ENCODE measurements around the gene SLC31A1. TPM values are rescaled to one million over a fixed set of nuclear protein-coding genes. Genes with fewer than 3 reads are reported as not detected.

The SLC31A1 gene
- polyA plus RNA-seq, 1 experiment = 25.7 TPM

DNA sequence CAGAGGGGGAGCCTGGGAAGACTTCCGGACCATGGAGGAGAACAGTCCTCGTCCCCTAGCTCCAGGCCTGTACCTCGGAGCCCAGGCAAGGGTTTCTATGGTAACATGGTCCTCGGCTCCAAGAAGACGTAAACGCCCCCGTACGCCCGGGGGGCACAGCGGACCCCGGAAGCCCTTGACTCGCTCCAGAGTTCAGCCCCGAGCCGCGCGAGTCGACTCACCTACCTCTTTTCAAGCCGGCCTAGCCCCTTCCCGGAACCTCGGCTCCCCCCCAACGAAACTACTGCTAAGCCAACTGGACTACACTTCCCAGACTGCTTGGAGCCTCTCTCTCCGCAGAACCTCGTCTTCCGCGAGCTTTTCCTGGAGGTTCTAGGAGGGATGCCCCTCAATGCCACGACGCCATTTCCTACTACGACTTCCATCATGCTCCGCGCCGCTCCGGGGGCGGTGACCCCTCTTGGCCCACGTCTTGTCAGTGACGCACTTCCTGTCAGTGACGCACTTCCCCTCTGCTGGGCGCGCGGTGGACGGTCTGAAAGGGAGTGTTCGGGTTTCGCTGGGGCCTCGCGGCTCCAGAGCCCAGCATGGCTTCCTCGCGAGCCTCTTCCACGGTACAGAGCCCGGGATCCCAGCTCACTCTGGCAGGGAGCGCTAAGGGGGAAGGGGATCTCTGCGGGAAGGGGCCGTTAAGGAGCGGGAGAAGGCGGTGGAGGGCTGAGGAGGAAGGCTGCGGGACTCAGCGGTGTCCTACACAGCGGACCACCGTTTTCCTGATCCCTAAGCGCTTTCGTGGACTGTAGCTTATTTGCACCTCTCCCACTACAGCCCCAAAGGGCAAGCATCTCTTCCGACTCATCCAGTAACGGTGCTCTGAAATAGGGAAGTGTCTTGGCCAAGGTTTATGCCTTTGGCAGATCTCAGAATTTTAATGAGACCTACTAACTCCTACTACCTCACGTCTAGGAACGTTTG is 54.1 kb downstream of the SLC31A1 start, which contains the start of the genes CDC26 and PRPF4:
TSS of gene CDC26 (minus strand) at position 416 of the 975 bp plus-strand sequence. CDS start 3,065 bp downstream, outside the sequence.
TSS of gene PRPF4 (plus strand) at position 502 of the 975 bp plus-strand sequence. CDS start at position 588, 86 bp downstream.
- H3K36me3 ChIP-seq (ENCODE audit: control insufficient read depth, insufficient read depth, low read length) = peaks cover 9% of the 10 kb centered on the region
- peak; percentile 92 for DNase-seq (ENCODE audit: low read depth)
- H3K27me3 ChIP-seq (ENCODE audit: control insufficient read depth, insufficient read depth, low read length) = no peaks in the 10 kb centered on the region
- no peak for TF ChIP-seq CTCF (IDR thresholded peaks at IDR 0.05; ENCODE audit: insufficient read depth, low read depth, low read length)
- POLR2A ChIA-PET = interaction anchor here (0.7 to 1.3 kb wide), 5 partner anchors 10 to 135 kb away, joined by 5 to 7 read pairs (median 6); partner anchors contain the start of genes C9orf43, FKBP15, POLE3 and SLC31A1
- H3K4me3 ChIP-seq (ENCODE audit: low read depth, low read length) = peak within 1 kb of the TSS; percentile 63
- CTCF ChIA-PET = interaction anchor here (0.6 to 4.8 kb wide), 27 partner anchors 8 to 380 kb away, joined by 3 to 45 read pairs (median 4); partner anchors contain the start of genes ALAD, C9orf43, POLE3 and SLC31A1

GRCh38 chr9:113278840-113279239 is 57.5 kb downstream of the SLC31A1 start:
- CTCF ChIA-PET = no interaction called here
- TF ChIP-seq CTCF (IDR thresholded peaks at IDR 0.05; ENCODE audit: insufficient read depth, low read depth, low read length) = no peak
- Histone ChIP-seq H3K36me3 (ENCODE audit: control insufficient read depth, insufficient read depth, low read length) (peaks cover 8% of the 10 kb centered on the region), H3K4me3 (ENCODE audit: low read depth, low read length) (no peak overlapping the region), H3K27me3 (ENCODE audit: control insufficient read depth, insufficient read depth, low read length) (no peaks in the 10 kb centered on the region)
- DNase-seq (ENCODE audit: low read depth) = no peak
- POLR2A ChIA-PET = no interaction called here

GRCh38 chr9:113281356-113281755 is 60.0 kb downstream of the SLC31A1 start:
- TF ChIP-seq CTCF (IDR thresholded peaks at IDR 0.05; ENCODE audit: insufficient read depth, low read depth, low read length) = no peak
- no peak overlapping the region for H3K4me3 ChIP-seq (ENCODE audit: low read depth, low read length)
- H3K27me3 ChIP-seq (ENCODE audit: control insufficient read depth, insufficient read depth, low read length) = no peaks in the 10 kb centered on the region
- no peak for DNase-seq (ENCODE audit: low read depth)
- CTCF ChIA-PET = no interaction called here
- POLR2A ChIA-PET = no interaction called here
- peaks cover 8% of the 10 kb centered on the region for H3K36me3 ChIP-seq (ENCODE audit: control insufficient read depth, insufficient read depth, low read length)

DNA sequence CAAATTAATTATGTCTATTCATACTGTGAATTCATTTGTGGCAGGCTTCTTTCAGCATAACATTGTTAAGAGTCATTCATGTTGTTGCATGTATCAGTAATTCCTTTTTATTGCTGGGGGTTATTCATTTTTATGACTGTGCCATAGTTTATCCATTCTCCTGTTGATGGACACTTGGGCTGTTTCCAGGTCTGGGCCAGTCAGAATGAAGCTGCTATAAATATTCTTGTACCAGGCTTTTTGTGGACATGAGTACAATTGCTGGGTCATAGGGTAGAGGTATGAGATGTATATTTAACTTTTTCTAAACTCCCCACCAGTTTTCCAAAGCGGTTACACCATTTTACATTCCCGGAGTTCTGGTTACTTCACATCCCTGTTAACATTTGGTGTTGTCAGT is 67.7 kb downstream of the SLC31A1 start:
- Histone ChIP-seq H3K27me3 (ENCODE audit: control insufficient read depth, insufficient read depth, low read length) (no peaks in the 10 kb centered on the region), H3K36me3 (ENCODE audit: control insufficient read depth, insufficient read depth, low read length) (peaks cover 18% of the 10 kb centered on the region), H3K4me3 (ENCODE audit: low read depth, low read length) (no peak overlapping the region)
- POLR2A ChIA-PET = no interaction called here
- no peak for DNase-seq (ENCODE audit: low read depth)
- CTCF ChIA-PET = no interaction called here
- TF ChIP-seq CTCF (IDR thresholded peaks at IDR 0.05; ENCODE audit: insufficient read depth, low read depth, low read length) = no peak

GRCh38 chr9:113290052-113290607 is 68.8 kb downstream of the SLC31A1 start:
- no peak for DNase-seq (ENCODE audit: low read depth)
- peaks cover 18% of the 10 kb centered on the region for H3K36me3 ChIP-seq (ENCODE audit: control insufficient read depth, insufficient read depth, low read length)

More at GRCh38 chr9:113290052-113290607, 68.8 kb downstream of the SLC31A1 start:
- CTCF ChIA-PET = interaction anchor here (1.1 to 1.3 kb wide), 2 partner anchors 15 to 112 kb away, joined by 3 to 6 read pairs; partner anchors contain the start of genes ALAD, CDC26 and PRPF4
- POLR2A ChIA-PET = interaction anchor here (0.7 kb wide), 1 partner anchor 69 kb away, joined by 8 read pairs; the partner anchor contains the start of gene FKBP15
- TF ChIP-seq CTCF (IDR thresholded peaks at IDR 0.05; ENCODE audit: insufficient read depth, low read depth, low read length) = no peak
- no peak overlapping the region for H3K4me3 ChIP-seq (ENCODE audit: low read depth, low read length)
- H3K27me3 ChIP-seq (ENCODE audit: control insufficient read depth, insufficient read depth, low read length) = no peaks in the 10 kb centered on the region

All from BJ (cell line).